Measurements from ENCODE around the gene CEP112.
"Not testable (repeated sequence)": the region's sequence is repeated elsewhere in the genome, so short reads cannot be mapped to it uniquely, and the experiment has no call there.

The CEP112 gene

GRCh38 chr17:65790241-65790640, 401.7 kb downstream of the CEP112 start:
- no peak for DNase-seq (ENCODE audit: low read depth in 4 of 4, low spot score in 1 of 4)

- no peak for DNase-seq (ENCODE audit: low read depth in 4 of 4, low spot score in 1 of 4)
These were observed 404.4 kb downstream of the CEP112 start for GRCh38 chr17:65787503-65787902.

- DNase-seq (ENCODE audit: low read depth in 4 of 4, low spot score in 1 of 4) = no peak
These were observed 405.5 kb downstream of the CEP112 start for GRCh38 chr17:65786479-65786878.

GRCh38 chr17:65785109-65785508, 406.8 kb downstream of the CEP112 start:
- DNase-seq (ENCODE audit: low read depth in 4 of 4, low spot score in 1 of 4) = no peak

GRCh38 chr17:65783845-65784334, 408.0 kb downstream of the CEP112 start:
- DNase-seq (ENCODE audit: low read depth in 4 of 4, low spot score in 1 of 4) = no peak

GRCh38 chr17:65782104-65782706, 409.7 kb downstream of the CEP112 start:
- DNase-seq (ENCODE audit: low read depth in 4 of 4, low spot score in 1 of 4) = not testable (repeated sequence)

- DNase-seq (ENCODE audit: low read depth in 4 of 4, low spot score in 1 of 4) = no peak
These were observed 411.8 kb downstream of the CEP112 start for GRCh38 chr17:65780111-65780510.

GRCh38 chr17:65776890-65777289, 415.0 kb downstream of the CEP112 start:
- DNase-seq (ENCODE audit: low read depth in 4 of 4, low spot score in 1 of 4) = no peak

- no peak for DNase-seq (ENCODE audit: low read depth in 4 of 4, low spot score in 1 of 4)
These were observed 417.1 kb downstream of the CEP112 start for GRCh38 chr17:65774787-65775186.

- no peak for DNase-seq (ENCODE audit: low read depth in 4 of 4, low spot score in 1 of 4)
These were observed 418.9 kb downstream of the CEP112 start for GRCh38 chr17:65772989-65773388.

GRCh38 chr17:65771704-65772103, 420.2 kb downstream of the CEP112 start:
- DNase-seq (ENCODE audit: low read depth in 4 of 4, low spot score in 1 of 4) = no peak

- no peak for DNase-seq (ENCODE audit: low read depth in 4 of 4, low spot score in 1 of 4)
These were observed 428.1 kb downstream of the CEP112 start for GRCh38 chr17:65763786-65764185.

- DNase-seq (ENCODE audit: low read depth in 4 of 4, low spot score in 1 of 4) = no peak
These were observed 429.0 kb downstream of the CEP112 start for GRCh38 chr17:65762973-65763372.

GRCh38 chr17:65759532-65759931, 432.4 kb downstream of the CEP112 start:
- no peak for DNase-seq (ENCODE audit: low read depth in 4 of 4, low spot score in 1 of 4)

GRCh38 chr17:65756760-65757159, 435.2 kb downstream of the CEP112 start:
- no peak for DNase-seq (ENCODE audit: low read depth in 4 of 4, low spot score in 1 of 4)

GRCh38 chr17:65755799-65756198, 436.1 kb downstream of the CEP112 start:
- no peak for DNase-seq (ENCODE audit: low read depth in 4 of 4, low spot score in 1 of 4)

- no peak for DNase-seq (ENCODE audit: low read depth in 4 of 4, low spot score in 1 of 4)
These were observed 437.3 kb downstream of the CEP112 start for GRCh38 chr17:65754630-65755029.

GRCh38 chr17:65754081-65754480, 437.9 kb downstream of the CEP112 start:
- no peak for DNase-seq (ENCODE audit: low read depth in 4 of 4, low spot score in 1 of 4)

- no peak for DNase-seq (ENCODE audit: low read depth in 4 of 4, low spot score in 1 of 4)
These were observed 438.6 kb downstream of the CEP112 start for GRCh38 chr17:65753348-65753747.

GRCh38 chr17:65751263-65751662, 440.7 kb downstream of the CEP112 start:
- no peak for DNase-seq (ENCODE audit: low read depth in 4 of 4, low spot score in 1 of 4)

GRCh38 chr17:65750631-65751115, 441.3 kb downstream of the CEP112 start:
- peak in 1 of 4 experiments; percentile 19 for DNase-seq (ENCODE audit: low read depth in 4 of 4, low spot score in 1 of 4)

GRCh38 chr17:65750166-65750565, 441.8 kb downstream of the CEP112 start:
- DNase-seq (ENCODE audit: low read depth in 4 of 4, low spot score in 1 of 4) = no peak

- no peak for DNase-seq (ENCODE audit: low read depth in 4 of 4, low spot score in 1 of 4)
These were observed 442.5 kb downstream of the CEP112 start for GRCh38 chr17:65749479-65749878.

Measured in stimulated activated CD4-positive, alpha-beta T cell treated with anti-CD3 and anti-CD28 coated beads, Interleukin-1b, Interleukin-23, amount 100 ng/mL, for 24 hours (primary cell).